HUES6 (cell line): Measurements from ENCODE around the gene CERS6.
"Not testable (repeated sequence)": the region's sequence is repeated elsewhere in the genome, so short reads cannot be mapped to it uniquely, and the experiment has no call there.

ENCODE experiments used
- H3K27ac ChIP-seq: 2 replicates; pipeline ENCODE4 v1.7.0; 2013; ENCODE audit warnings: low read depth, mild to moderate bottlenecking, low read length, inconsistent platforms
- H3K27me3 ChIP-seq: 2 replicates; pipeline ENCODE4 v1.6.1; 2013; ENCODE audit warnings: low read length; ENCODE audit not compliant: control insufficient read depth, insufficient read depth
- H3K36me3 ChIP-seq: 2 replicates; pipeline ENCODE4 v1.6.1; 2013; ENCODE audit warnings: low read length; ENCODE audit not compliant: control insufficient read depth, insufficient read depth
- H3K4me1 ChIP-seq: 2 replicates; pipeline ENCODE4 v1.6.1; 2013; ENCODE audit warnings: low read length; ENCODE audit not compliant: control insufficient read depth, insufficient read depth
- H3K4me3 ChIP-seq: 2 replicates; pipeline ENCODE4 v1.5.1; 2013; ENCODE audit warnings: low read depth, low read length
- H3K9ac ChIP-seq: one replicate; pipeline ENCODE4 v1.6.1; 2013; ENCODE audit warnings: mild to moderate bottlenecking, low read length
- H3K9me3 ChIP-seq: 2 replicates; pipeline ENCODE4 v1.6.1; 2013; ENCODE audit warnings: low read depth, low read length; ENCODE audit not compliant: control insufficient read depth, insufficient read depth

Gene CERS6

DNA sequence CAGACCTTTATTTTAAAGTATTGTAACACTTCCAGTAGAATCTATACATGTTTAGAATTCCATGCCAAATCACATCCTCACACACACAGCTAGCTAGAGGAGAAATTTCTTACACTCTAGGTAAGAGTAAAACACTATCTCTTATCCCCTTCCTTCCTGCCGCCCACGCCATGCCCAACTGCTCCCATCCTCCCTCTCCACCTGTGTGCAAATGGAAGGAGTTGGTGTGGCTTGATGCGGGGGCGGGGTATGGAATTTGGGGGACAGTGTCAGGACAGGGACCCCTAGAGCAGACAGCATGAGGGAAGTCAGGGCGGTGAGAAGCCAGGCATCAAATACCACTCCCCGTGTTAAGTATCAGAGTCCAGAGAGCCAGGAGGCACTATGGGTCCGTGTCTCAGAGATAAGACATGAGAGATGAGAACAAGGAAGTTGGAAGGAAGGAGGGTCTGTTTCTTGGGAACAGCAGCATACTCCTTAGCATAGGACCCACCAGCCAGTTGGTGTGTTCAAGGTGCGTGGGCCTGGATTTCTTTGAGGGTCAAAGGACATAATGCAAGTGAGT lies 297.8 kb downstream of the CERS6 start:
- Histone ChIP-seq H3K4me3 (no peak overlapping the region), H3K36me3 (no peaks in the 10 kb centered on the region), H3K27ac (no peak overlapping the region), H3K27me3 (no peaks in the 10 kb centered on the region), H3K9me3 (no peaks in the 10 kb centered on the region), H3K4me1 (peaks cover 16% of the 10 kb centered on the region), H3K9ac (no peak overlapping the region)

DNA sequence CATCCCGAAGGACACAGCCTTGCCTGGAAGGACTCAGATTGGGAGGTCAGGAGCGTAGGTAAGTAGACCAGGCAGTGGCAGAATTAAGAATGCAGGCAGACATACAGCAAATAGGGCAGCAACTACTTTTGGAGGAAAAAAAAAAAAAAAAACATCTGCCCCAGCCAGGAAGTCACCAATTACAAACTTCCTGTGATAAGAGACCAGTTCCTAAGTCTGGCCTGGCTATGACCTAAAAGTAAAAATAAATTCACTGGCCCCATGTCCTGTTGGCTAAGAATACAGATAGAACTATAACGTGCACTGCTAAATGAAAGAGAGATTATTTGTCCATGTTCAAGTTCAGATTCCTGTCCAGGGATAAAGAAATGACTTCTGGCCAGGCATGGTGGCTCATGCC lies 301.2 kb downstream of the CERS6 start:
- no peaks in the 10 kb centered on the region for H3K9me3 ChIP-seq
- H3K36me3 ChIP-seq, result no peaks in the 10 kb centered on the region
- peaks cover 8% of the 10 kb centered on the region for H3K4me1 ChIP-seq
- no peak overlapping the region for H3K4me3 ChIP-seq
- H3K27me3 ChIP-seq, result no peaks in the 10 kb centered on the region
- no peak overlapping the region for H3K27ac ChIP-seq
- H3K9ac ChIP-seq, result no peak overlapping the region

DNA sequence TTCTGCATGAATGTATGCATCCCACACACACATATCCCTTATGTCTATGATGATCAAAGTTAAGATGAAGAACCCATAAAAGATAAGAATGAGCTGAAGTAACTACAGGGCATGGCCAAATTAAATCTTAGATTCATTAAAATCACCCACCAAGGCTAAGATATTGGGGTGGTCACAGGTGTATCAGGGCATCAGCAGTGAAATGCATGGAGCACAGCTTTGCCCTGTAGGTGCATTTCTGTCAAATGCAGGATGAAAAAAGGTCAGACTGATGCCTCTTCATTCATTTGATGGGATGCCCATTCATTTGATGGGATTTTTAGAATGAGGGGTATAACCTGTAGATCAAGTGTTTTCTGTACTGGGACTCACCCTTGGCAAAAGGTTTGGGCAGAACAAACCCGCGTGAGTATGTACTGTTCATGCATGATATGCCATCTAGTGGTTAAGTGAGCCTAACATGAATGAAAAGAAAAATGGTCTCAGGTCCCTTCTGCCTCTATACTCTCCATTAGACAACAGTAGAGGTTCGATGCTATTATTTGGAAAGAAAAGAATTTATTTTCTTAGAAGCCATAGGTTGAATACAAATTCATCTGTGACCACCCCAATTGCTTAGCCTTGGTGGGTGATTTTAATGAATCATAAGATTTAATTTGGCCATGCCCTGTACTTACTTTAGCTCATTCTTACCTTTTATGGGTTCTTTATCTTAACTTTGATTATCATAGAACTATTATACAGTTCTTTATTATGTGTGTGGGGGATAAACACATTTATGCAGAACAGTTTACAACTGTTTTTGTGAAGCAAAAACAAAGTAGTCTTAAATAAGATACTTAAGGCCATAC lies 303.1 kb downstream of the CERS6 start:
- no peaks in the 10 kb centered on the region for H3K27me3 ChIP-seq
- H3K4me3 ChIP-seq, result no peak overlapping the region
- no peaks in the 10 kb centered on the region for H3K36me3 ChIP-seq
- no peaks in the 10 kb centered on the region for H3K9me3 ChIP-seq
- H3K27ac ChIP-seq, result no peak overlapping the region
- H3K9ac ChIP-seq, result no peak overlapping the region
- peaks cover 5% of the 10 kb centered on the region; the same call in 1 of the 2 replicates for H3K4me1 ChIP-seq

DNA sequence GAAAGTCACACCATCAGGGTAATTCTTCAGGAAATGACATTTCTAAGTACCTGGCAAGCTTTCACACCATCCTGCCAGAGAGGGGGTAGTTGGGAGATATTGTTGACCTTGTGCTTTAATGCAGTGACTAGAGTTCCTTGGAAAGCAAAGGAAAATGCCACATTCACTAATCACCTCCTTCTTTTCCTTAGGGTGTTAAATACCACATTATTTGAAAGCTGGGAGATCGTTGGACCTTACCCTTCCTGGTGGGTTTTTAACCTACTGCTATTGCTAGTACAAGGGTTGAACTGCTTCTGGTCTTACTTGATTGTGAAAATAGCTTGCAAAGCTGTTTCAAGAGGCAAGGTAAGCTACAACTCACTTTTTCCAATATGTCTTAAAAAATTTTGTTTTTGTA lies 309.3 kb downstream of the CERS6 start:
- no peak overlapping the region for H3K4me3 ChIP-seq
- no peaks in the 10 kb centered on the region for H3K27me3 ChIP-seq
- no peak overlapping the region for H3K9ac ChIP-seq
- no peak overlapping the region for H3K27ac ChIP-seq
- H3K36me3 ChIP-seq, result no peaks in the 10 kb centered on the region
- H3K9me3 ChIP-seq, result no peaks in the 10 kb centered on the region
- peaks cover 6% of the 10 kb centered on the region; the same call in 1 of the 2 replicates for H3K4me1 ChIP-seq

DNA sequence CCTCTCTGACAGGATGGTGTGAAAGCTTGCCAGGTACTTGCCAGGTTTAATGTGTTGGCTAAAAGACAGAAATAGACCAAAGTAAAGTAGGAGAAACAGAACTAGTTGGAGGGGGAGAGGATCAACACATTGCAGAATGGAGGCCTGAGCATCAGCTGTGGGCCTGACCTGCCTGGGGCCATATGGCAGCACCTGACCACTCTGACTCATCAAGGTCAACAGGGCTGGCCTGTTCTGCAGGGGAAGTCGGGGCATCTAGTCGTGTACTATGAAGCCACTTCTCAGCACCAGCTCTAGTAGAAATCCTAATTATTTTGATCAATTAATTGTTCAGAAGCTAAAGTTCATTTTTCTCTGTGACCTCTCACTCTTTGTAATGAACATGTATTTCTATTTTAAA lies 310.5 kb downstream of the CERS6 start:
- Histone ChIP-seq H3K9ac (no peak overlapping the region), H3K27me3 (no peaks in the 10 kb centered on the region), H3K36me3 (no peaks in the 10 kb centered on the region), H3K4me3 (no peak overlapping the region), H3K27ac (no peak overlapping the region), H3K9me3 (no peaks in the 10 kb centered on the region), H3K4me1 (peaks cover 6% of the 10 kb centered on the region; the same call in 1 of the 2 replicates)

DNA sequence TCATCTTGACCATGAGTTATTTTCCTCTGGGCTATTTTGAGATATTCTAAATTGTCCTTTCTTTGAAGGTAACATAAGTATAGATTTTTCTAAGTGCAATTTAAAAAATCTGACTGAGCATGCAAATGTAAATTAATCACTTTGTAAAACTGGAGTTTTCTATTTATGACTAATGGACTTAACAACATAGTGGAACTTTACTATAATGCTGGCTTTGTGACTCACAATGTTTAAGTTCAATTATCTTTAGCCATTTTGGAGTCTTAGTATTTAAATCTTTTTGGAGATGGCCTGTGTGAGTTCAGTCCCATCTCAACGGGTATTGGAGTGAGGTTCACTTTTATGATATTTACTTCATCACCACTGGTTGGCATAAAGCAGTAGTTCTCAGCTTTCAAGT lies 311.2 kb downstream of the CERS6 start:
- no peak overlapping the region for H3K27ac ChIP-seq
- no peaks in the 10 kb centered on the region for H3K27me3 ChIP-seq
- H3K9ac ChIP-seq, result no peak overlapping the region
- no peaks in the 10 kb centered on the region for H3K9me3 ChIP-seq
- H3K4me1 ChIP-seq, result peaks cover 6% of the 10 kb centered on the region; the same call in 1 of the 2 replicates
- H3K36me3 ChIP-seq, result no peaks in the 10 kb centered on the region
- no peak overlapping the region for H3K4me3 ChIP-seq

DNA sequence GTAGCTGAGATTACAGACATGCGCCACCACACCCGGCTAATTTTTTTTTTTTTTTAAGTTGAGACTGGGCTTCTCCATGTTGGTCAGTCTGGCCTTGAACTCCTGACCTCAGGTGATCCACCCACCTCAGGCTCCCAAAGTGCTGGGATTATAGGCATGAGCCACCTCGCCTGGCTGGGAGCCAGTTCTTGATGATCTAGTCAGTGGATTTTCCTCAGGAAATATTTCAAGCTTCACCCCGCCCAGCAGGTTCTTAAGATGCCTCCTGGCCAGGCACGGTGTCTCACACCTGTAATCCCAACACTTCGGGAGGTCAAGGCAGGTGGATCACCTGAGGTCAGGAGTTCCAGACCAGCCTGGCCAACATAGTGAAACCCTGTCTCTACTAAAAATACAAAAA lies 312.3 kb downstream of the CERS6 start:
- not testable (repeated sequence) for H3K27ac ChIP-seq, H3K9ac ChIP-seq, H3K4me1 ChIP-seq, H3K27me3 ChIP-seq, H3K4me3 ChIP-seq, H3K9me3 ChIP-seq, H3K36me3 ChIP-seq

DNA sequence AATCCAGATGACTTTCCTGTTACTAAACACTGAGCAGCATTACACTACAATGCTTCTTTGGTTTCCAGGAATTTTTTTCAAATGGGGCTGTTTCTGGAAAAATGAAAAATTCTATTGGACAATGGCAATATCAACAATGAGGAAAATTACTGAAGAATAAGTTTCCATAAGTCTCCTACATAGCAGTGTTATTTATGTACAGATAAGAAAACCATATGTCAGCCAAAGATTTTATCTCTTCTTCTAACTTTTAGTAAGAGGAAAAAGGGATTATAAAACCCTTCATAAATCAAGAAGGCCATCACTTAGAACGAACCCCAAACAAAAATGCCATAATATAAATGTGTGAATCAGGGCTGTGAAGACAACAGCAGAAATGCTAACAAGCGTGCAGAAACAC lies 314.7 kb downstream of the CERS6 start:
- Histone ChIP-seq H3K4me3 (no peak overlapping the region), H3K9me3 (peaks cover under 1% of the 10 kb centered on the region; the same call in 1 of the 2 replicates), H3K27me3 (no peaks in the 10 kb centered on the region), H3K27ac (no peak overlapping the region), H3K4me1 (peaks cover 10% of the 10 kb centered on the region; the same call in 1 of the 2 replicates), H3K36me3 (no peaks in the 10 kb centered on the region), H3K9ac (no peak overlapping the region)

DNA sequence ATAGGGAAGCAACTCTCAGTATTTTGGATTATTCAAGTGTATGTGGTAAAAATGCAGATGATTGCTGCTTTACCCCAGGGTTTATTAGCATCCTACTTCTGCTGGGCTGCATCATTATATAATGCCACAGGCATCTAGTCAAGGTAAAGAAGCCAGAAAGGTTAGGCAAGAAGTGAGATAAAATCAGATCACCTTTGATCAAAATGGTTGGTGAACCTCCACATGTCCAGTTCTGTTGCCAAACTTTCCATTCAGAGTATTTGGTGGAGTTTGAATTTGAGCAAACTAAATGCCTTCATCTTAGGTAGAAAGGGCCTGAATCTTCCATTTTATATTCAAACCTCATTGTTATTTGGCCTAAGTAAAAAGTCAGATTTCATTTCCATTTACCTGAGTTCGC lies 316.6 kb downstream of the CERS6 start:
- H3K36me3 ChIP-seq, result no peaks in the 10 kb centered on the region
- no peak overlapping the region for H3K27ac ChIP-seq
- no peaks in the 10 kb centered on the region for H3K27me3 ChIP-seq
- H3K9ac ChIP-seq, result no peak overlapping the region
- H3K4me3 ChIP-seq, result no peak overlapping the region
- H3K4me1 ChIP-seq, result peaks cover 4% of the 10 kb centered on the region; the same call in 1 of the 2 replicates
- peaks cover 11% of the 10 kb centered on the region; the same call in 1 of the 2 replicates for H3K9me3 ChIP-seq

DNA sequence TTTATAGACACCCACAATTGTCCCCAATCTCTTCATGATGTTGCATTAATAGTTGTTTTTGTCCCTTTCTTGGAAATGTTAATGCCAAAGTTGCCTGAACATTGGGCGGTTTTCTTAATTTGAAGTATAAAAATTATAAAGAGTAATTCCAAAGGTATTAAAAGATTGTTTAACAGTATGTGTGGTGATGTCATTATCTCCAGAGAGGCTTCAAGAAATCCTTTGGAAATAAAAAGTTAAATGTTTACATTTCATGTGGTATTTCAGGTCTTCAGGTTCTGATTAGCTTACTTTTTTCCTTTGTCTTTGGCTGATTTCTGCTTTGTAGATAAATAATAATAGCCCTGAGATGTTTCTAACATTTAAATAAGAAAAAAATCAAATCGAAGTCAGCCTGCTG lies 317.1 kb downstream of the CERS6 start:
- H3K4me1 ChIP-seq, result peaks cover 4% of the 10 kb centered on the region; the same call in 1 of the 2 replicates
- no peaks in the 10 kb centered on the region; the same call in 1 of the 2 replicates for H3K36me3 ChIP-seq
- no peaks in the 10 kb centered on the region for H3K27me3 ChIP-seq
- H3K9me3 ChIP-seq, result peaks cover 11% of the 10 kb centered on the region; the same call in 1 of the 2 replicates
- H3K27ac ChIP-seq, result no peak overlapping the region
- no peak overlapping the region for H3K4me3 ChIP-seq
- no peak overlapping the region for H3K9ac ChIP-seq
